ENCODE measurements around the gene CRACDL.
A peak's percentile ranks its signal among the peaks of the same experiment; 100 is the strongest.

Gene CRACDL

GRCh38 chr2:98924038-98924830 lies 11.8 kb downstream of the CRACDL start:
- no peak for DNase-seq

DNA sequence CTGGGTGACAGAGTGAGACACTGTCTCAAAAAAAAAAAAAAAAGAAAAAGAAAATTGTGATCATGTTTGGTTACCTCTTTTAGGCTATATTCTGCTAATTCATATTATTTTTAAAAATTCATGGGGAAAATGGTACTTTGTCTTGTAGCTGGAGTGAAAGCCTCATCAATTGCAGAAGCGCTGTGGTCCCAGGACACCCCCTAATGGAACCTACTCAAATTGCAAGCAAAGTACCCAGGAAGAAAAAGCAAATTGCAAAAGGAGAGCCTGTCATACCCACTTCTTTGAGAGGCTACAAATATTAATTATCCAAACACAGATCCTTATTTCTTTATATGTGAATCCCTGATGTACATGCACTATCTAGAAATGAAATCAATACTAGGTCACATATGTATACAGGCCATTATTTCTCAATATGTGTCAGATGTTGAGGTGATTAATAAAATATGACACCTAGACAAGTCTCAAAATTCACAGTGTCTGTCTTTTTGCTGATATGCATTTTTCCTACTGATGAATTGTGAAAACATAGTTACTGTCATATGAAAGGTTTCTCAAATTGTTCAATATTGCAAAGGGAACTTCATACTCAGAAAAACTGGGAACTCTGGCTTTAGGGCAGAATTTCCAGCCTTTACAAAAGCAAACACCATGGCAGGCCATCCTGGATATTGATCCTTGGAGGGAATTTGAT lies 12.6 kb downstream of the CRACDL start:
- no peak for DNase-seq

DNA sequence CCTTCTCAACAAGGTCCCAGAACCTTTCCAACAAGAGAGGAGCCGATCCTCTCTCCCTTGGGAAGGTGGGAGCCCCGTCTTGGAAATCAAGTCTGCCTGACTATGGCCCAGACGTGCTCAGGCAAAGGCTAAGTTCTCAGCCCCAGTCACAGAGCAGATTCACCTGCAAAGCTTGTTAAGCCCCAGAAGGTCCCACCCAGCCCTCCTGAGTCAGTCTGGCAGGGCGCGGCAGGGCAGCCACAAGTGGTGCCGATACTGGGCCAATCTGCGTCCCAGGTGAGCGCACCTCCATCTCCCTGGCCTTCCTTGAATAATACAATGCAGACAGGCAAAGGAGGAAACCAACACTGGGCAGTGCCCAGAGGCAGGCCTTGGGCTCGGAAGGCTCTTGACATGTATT lies 15.0 kb downstream of the CRACDL start:
- DNase-seq: no peak

GRCh38 chr2:98917031-98917471 lies 19.0 kb downstream of the CRACDL start:
- no peak for DNase-seq

GRCh38 chr2:98915751-98916358 lies 20.2 kb downstream of the CRACDL start:
- no peak for DNase-seq

DNA sequence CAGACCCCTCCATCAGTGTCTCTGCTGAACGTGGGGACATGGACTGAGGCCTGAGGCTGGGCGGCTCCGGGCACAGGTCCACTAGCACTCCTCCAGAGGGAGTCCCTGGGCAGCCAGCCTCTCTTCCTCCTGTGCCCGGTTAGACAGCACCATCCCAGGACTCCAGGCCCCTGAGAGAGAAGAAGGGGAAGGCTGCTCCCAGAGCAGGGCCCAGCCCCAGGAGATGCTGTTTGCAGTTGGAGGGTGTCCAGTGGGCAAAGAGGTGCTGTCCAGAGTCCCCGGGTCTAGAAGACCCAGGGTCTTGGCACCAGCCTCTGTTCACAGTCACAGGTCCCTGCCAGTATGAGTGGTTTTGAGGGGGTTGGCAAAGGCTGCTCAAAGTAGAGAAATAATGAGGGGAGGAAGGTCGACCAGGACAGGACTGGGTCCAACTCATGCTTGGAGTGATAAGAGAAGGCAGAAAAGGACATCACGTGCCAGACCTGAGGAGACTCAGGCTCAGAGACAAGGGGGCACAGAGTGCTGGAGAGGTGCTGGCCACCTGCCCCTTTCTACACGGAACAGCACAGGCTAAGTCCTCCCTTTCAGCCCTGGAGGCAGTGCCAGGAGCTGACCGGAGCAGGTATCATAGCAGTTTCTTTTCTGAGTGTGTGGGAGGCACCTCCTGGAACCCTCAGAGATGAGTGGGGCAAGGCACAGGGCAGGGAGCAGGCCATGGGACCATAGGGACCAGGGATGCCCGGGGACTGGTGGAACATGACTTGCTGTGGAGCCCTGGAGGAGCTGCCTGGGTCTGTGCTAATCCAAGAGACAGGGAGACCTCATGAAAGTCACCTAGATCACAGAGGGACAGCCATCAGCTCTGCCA lies 21.1 kb downstream of the CRACDL start:
- no peak for DNase-seq

DNA sequence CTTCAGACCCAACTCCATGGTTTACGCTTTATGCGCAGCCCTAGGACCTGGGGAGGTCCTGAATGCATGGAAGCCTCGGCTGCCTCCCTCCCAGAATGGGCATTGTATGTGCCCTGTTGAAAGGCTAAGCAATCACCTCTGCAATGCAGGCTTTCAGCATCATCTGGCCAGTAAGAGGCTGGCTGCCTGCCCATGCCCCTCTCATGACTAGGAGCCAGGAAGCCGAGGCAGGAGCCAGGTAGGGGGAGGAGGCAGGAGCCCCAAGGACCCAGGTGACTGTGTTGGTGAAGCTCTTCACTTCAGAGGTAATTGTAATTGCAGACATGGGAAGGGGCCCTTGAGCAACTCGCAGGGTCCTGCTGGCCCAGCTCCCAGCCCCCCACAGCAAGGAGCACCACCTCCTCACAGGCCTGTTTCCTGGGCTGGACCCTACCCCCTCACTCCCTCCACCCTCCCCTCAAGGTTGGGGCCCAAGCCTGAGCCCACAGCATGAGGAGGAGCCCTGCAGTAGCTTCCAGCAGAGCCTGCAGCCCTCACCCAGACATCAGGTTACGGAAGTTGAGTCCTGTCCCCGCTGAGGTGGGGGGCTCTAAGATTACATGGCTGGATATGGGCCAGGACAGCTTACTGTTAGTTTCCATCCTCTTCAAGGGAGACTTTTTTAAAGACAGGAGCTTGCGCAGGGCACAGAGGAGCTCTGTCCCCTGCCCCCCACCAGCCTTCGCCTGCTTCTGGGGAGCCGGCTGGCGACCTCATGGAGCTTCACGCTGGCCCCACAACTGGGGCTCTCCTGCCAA lies 21.9 kb downstream of the CRACDL start:
- DNase-seq: peak; percentile 44

GRCh38 chr2:98912957-98913915 lies 22.8 kb downstream of the CRACDL start:
- DNase-seq: peak; percentile 40

GRCh38 chr2:98912221-98912851 lies 23.7 kb downstream of the CRACDL start:
- DNase-seq: peak; percentile 44

GRCh38 chr2:98911376-98912154 lies 24.5 kb downstream of the CRACDL start:
- DNase-seq: peak; percentile 49

DNA sequence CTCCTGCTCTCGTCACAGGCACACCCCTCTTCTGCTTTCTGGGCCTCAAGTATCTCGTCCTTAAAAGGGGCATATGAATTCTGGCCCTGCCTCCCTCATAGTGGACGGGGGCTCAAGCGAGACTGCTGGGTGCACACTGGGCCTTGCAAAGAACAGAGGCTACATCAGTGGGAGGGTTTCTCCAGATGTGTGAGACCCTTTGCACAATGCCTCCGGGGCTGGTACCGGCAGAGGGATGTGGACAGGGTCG lies 25.0 kb downstream of the CRACDL start:
- peak; percentile 32 for DNase-seq

- peak; percentile 41 for DNase-seq
Observed at GRCh38 chr2:98910349-98911125, 25.5 kb downstream of the CRACDL start.

DNA sequence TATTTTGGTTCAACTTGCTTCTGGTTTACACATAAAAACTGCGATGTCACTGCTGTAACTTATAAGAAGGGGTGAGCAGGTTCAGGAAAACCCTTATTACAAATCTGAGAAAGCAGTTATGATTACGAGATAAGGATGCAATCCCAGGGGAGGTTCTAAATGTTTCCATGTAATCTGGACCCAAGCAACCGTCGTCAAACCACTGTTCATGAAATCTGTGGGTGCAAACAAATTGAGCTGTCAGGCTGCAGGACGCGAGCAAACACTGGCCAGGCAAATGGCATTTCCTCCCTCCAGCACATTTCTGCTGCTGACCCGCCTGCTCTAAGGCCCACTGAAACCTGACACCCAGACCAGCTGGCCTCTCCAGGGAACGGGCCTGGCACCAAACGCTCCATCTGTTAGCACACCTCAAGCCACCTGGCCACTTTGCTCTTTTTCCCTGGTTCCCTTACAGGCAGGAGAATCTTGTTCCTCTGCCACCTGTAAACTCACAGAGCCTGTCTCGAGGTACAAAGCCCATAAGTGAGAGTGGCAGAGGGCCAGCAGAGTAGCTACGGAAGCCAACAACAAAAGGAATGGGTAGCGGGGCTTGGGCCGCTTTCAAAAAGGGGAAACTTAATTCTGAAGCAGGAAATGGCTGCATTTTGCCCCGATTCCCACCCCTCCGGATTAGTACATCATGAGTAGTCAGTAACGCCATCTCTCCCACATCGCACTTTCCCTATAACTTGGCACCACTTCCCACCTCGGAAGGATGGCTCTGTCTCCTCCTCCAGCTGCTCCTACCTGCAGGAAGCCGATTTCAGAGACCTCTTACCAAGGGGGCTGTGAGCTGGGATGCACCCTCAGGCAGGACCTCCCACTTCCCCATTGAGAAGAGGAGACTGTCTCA lies 26.5 kb downstream of the CRACDL start:
- DNase-seq: peak; percentile 50

DNA sequence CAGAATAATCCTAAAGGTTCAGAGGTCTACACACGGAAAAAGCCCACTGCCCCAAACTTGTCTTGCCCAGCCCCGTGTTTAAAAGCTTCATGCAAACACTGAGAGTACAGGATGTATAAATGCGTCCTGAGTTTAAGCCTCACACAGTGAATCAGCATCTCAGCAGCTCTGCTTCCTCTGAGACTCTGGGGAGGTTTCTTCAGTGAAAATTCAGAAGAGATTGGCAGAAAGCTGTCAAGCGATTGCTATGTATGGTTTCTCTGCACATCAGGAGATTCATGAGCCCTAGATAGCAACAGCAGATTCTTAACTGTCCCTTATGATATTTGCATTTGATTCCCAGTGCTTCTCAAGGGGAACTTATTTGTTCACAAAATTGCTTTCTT lies 27.1 kb downstream of the CRACDL start:
- peak; percentile 23 for DNase-seq

GRCh38 chr2:98907966-98908905 lies 27.8 kb downstream of the CRACDL start:
- peak; percentile 39 for DNase-seq

DNA sequence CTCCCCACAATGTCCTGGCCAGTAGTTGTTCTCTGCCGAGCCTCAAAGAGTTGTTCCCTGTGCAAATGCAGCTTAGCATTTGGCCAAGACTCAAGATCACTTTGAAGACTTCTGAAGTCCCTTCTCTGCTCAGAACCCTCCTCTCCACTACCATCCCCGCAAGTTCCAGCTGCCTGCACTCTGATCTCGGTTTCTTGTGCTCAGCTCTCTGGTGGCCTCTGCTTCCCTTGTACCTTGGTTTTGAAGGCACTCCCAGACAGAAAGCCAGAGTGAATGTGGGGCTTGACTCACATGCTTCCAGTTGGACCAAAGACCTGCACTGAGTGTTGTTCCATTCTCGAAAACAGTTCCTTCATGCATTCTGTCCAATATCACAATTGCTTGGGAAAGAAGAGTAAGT lies 28.6 kb downstream of the CRACDL start:
- DNase-seq: peak; percentile 32

All from activated CD8-positive, alpha-beta memory T cell treated with anti-CD3 and anti-CD28 coated beads, Interleukin-2, amount 50 U/mL, for 48 hours (primary cell).